MCF 10A (cell line): ENCODE measurements around the gene SLC38A1. TPM values are rescaled to one million over a fixed set of nuclear protein-coding genes. Genes with fewer than 3 reads are reported as not detected.
A peak's percentile ranks its signal among the peaks of the same experiment; 100 is the strongest.

ENCODE experiments used
- BruUV-seq: library from RNA; stranded (reverse); fragments of 400-500 nt; replicated peaks from 2 replicates; lab custom pipeline; 2021; lab: Mats Ljungman, UMichigan
- CTCF ChIA-PET: fragments of 300-600 bp; sonication (Branson Sonifier 250); formaldehyde crosslinking; extraction: SDS; loops from one replicate; lab custom pipeline; 2021; ENCODE audit warnings: antibody characterized with exemption, inconsistent platforms; lab: Yijun Ruan, JAX
- POLR2A ChIA-PET: fragments of 300-600, 350-650 bp; sonication (Branson Sonifier 250); formaldehyde crosslinking; extraction: SDS; loops from one replicate; lab custom pipeline; 2020; ENCODE audit warnings: antibody characterized with exemption, inconsistent platforms; lab: Yijun Ruan, JAX
- DNase-seq: peaks from one replicate; pipeline ENCODE4 v3.0.0-alpha.2; 2018; ENCODE audit not compliant: unreplicated experiment
- H3K27ac Mint-ChIP-seq: one replicate; pipeline ENCODE4 v1.8.0; 2022; ENCODE audit warnings: mild to moderate bottlenecking, low read depth, mixed read lengths; ENCODE audit not compliant: unreplicated experiment
- H3K27me3 Mint-ChIP-seq: one replicate; pipeline ENCODE4 v1.8.0; 2022; ENCODE audit warnings: mixed read lengths; ENCODE audit not compliant: insufficient read depth, unreplicated experiment
- H3K36me3 Mint-ChIP-seq: one replicate; pipeline ENCODE4 v1.8.0; 2022; ENCODE audit warnings: mild to moderate bottlenecking, moderate library complexity, mixed read lengths; ENCODE audit not compliant: insufficient read depth, unreplicated experiment
- H3K4me1 Mint-ChIP-seq: one replicate; pipeline ENCODE4 v1.8.0; 2022; ENCODE audit warnings: mixed read lengths; ENCODE audit not compliant: insufficient read depth, unreplicated experiment
- H3K4me3 Mint-ChIP-seq: one replicate; pipeline ENCODE4 v1.8.0; 2022; ENCODE audit warnings: mild to moderate bottlenecking, moderate library complexity, mixed read lengths; ENCODE audit not compliant: unreplicated experiment
- H3K9me3 Mint-ChIP-seq: one replicate; pipeline ENCODE4 v1.8.0; 2022; ENCODE audit warnings: mixed read lengths; ENCODE audit not compliant: unreplicated experiment
- CTCF ChIP-seq: fragments of 200-600 bp; IDR thresholded peaks from one replicate; pipeline ENCODE4 v1.8.0; 2022; ENCODE audit warnings: antibody characterized with exemption, mild to moderate bottlenecking; ENCODE audit not compliant: unreplicated experiment
- intact Hi-C: fragments of 100-400 bp; cut with micrococcal nuclease; formaldehyde crosslinking; loops from 2 replicates; pipeline ENCODE4 v1.14.1; 2022
- total RNA-seq: library from RNA; stranded (reverse); gene quantifications from 2 replicates; pipeline ENCODE4 v1.2.3, GENCODE V29; 2022

The SLC38A1 gene
- total RNA-seq, 1 experiment from 2014 or later, result 327 TPM

- no TSS peak for BruUV-seq
- no peak for DNase-seq
- H3K4me1 Mint-ChIP-seq, result peaks cover 23% of the 10 kb centered on the region
- CTCF ChIA-PET, result interaction anchor here (0.6 to 1.2 kb wide), 5 partner anchors 9 to 784 kb away, joined by 3 to 5 read pairs (median 3); no protein-coding TSS in a partner anchor
- peak overlapping the region; percentile 77 for H3K27ac Mint-ChIP-seq
- POLR2A ChIA-PET, result interaction anchor here (0.6 to 4.8 kb wide), 19 partner anchors 29 to 859 kb away, joined by 3 to 73 read pairs (median 5); partner anchors contain the start of genes SCAF11 and SLC38A1
- no peaks in the 10 kb centered on the region for H3K9me3 Mint-ChIP-seq
- intact Hi-C loops, result no loop called here
- H3K27me3 Mint-ChIP-seq, result no peaks in the 10 kb centered on the region
- H3K4me3 Mint-ChIP-seq, result no peak overlapping the region
- no peak for TF ChIP-seq CTCF
- peaks cover 7% of the 10 kb centered on the region for H3K36me3 Mint-ChIP-seq
Measured at GRCh38 chr12:46158501-46158900, 110.3 kb downstream of the SLC38A1 start.

- Mint-ChIP-seq H3K4me1 (peaks cover 11% of the 10 kb centered on the region), H3K9me3 (no peaks in the 10 kb centered on the region), H3K4me3 (no peak overlapping the region), H3K36me3 (peaks cover 7% of the 10 kb centered on the region), H3K27ac (peak overlapping the region; percentile 17), H3K27me3 (no peaks in the 10 kb centered on the region)
- peak; percentile 76 for DNase-seq
- CTCF ChIA-PET, result interaction anchor here (0.6 to 2.0 kb wide), 15 partner anchors 15 to 1013 kb away, joined by 3 to 7 read pairs (median 4); partner anchors contain the start of gene SLC38A1
- no peak for TF ChIP-seq CTCF
- POLR2A ChIA-PET, result interaction anchor here (0.6 to 2.1 kb wide), 22 partner anchors 10 to 779 kb away, joined by 3 to 20 read pairs (median 4); partner anchors contain the start of gene SLC38A1
- intact Hi-C loops, result loop anchor here (2.0 to 5.0 kb wide), 4 partner anchors 203 to 866 kb away; partner anchors contain the start of gene SLC38A2
- BruUV-seq, result no TSS peak
Measured at GRCh38 chr12:46154221-46154985, 114.4 kb downstream of the SLC38A1 start.

GRCh38 chr12:46153268-46153872 is 115.5 kb downstream of the SLC38A1 start:
- intact Hi-C loops, result loop anchor here (1.0 to 5.0 kb wide), 7 partner anchors 113 to 831 kb away; partner anchors contain the start of gene SLC38A2
- DNase-seq, result peak; percentile 46
- H3K36me3 Mint-ChIP-seq, result peaks cover 7% of the 10 kb centered on the region
- H3K27me3 Mint-ChIP-seq, result no peaks in the 10 kb centered on the region
- no TSS peak for BruUV-seq
- no peak overlapping the region for H3K4me3 Mint-ChIP-seq
- H3K9me3 Mint-ChIP-seq, result no peaks in the 10 kb centered on the region
- peaks cover 5% of the 10 kb centered on the region for H3K4me1 Mint-ChIP-seq
- TF ChIP-seq CTCF, result peak; percentile 77
- CTCF ChIA-PET, result interaction anchor here (0.6 to 2.0 kb wide), 13 partner anchors 11 to 868 kb away, joined by 3 to 7 read pairs (median 5); partner anchors contain the start of gene SLC38A1
- POLR2A ChIA-PET, result interaction anchor here (0.7 to 2.1 kb wide), 15 partner anchors 11 to 524 kb away, joined by 3 to 20 read pairs (median 5); partner anchors contain the start of gene SLC38A1
- no peak overlapping the region for H3K27ac Mint-ChIP-seq
